Pons (tissue), 1 donor: ENCODE data around the gene DNAH14.
"Not testable (repeated sequence)": the region's sequence is repeated elsewhere in the genome, so short reads cannot be mapped to it uniquely, and the experiment has no call there.

Experiments used
- DNase-seq: peaks from one replicate; pipeline ENCODE4 v3.0.0-alpha.2; 2016; ENCODE audit warnings: low spot score

The DNAH14 gene

DNA sequence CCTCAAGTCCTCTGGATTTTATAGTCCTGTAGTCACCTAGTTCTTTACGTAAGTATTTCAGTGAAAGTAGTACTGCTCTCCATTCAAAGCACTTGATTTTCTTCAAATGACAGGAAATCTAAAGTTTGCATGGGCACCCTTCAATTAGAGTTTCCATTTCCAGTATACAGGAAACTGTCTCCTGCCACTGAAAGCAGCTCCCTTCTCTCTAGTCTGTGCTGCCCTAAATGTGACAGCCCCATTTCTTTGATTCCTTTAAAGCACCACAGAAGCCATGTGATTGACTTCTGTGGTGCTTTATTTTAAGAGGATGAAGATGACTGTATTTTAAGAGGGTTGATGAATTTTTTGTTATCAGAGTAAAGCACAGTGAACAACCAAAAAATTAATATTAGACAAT is 226.1 kb downstream of the DNAH14 start:
- no peak for DNase-seq

GRCh38 chr1:225156254-225156653 is 226.8 kb downstream of the DNAH14 start:
- DNase-seq, result no peak

DNA sequence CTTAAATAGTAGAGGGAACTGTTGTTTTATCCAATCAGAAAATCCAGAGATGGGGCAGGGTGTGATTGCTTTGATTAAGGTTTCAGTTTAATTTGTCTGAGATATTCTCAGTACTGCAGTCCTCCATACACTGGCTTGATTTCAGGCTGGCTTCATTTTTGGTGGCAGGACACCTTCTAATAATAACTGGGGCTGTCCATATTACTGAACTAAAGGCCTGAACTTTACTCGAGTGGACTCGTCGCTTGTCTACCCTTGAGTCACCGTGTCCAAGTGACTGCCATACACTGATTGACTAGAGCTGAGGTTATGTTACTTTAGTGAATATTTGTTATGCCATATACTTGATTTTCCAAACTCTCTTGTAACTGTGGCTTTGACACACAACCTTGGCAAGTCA is 228.8 kb downstream of the DNAH14 start:
- no peak for DNase-seq

- DNase-seq, result no peak
These were observed 230.3 kb downstream of the DNAH14 start for GRCh38 chr1:225159793-225160192.

GRCh38 chr1:225177409-225177808 is 247.9 kb downstream of the DNAH14 start:
- not testable (repeated sequence) for DNase-seq

GRCh38 chr1:225179686-225180085 is 250.2 kb downstream of the DNAH14 start:
- no peak for DNase-seq

DNA sequence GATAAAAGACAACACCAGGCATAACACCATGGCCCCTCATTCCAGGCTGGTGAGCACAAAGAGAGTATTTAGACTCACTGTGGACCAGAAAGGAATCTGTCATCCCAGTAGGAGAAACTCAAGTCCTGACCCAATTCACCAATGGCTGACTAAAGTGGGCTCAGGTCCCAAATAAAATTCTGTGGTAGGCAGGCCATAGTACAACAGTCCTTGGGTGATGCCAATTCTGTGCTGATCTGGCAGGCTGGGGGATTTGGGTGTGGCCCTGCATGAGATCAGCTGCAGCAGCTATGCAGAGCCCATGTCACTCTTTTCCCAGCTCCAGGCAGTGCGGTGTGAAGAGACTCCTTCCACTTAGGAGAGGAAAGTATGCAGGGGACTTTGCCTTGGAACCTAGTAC is 253.2 kb downstream of the DNAH14 start:
- DNase-seq, result no peak

DNA sequence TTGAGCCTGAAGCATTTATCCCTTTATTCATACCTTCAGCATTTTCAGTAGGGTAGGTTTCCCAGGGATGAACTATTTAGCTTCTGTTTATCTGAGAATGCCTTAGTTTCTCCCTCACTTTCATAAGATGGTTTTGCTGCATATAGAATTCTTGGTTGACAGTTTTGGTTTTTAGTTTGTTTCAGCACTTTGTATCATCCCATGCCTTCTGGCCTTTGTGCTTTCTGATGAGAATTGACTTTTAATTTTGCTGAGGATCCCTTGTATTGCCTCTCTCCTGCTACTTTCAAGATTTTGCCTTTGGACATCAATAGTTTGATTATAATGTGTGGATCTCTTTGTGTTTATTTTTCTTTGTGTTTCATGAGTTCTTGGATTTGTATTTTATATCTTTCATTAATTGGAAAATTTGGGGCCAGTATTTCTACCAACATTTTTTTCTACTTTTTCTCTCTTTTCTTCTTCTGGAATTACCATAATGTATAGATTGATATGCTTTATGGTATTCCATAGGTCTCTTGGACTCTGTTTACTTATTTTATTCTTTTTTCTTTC is 261.8 kb downstream of the DNAH14 start:
- DNase-seq, result no peak

GRCh38 chr1:225201447-225201846 is 272.0 kb downstream of the DNAH14 start:
- DNase-seq, result no peak

DNA sequence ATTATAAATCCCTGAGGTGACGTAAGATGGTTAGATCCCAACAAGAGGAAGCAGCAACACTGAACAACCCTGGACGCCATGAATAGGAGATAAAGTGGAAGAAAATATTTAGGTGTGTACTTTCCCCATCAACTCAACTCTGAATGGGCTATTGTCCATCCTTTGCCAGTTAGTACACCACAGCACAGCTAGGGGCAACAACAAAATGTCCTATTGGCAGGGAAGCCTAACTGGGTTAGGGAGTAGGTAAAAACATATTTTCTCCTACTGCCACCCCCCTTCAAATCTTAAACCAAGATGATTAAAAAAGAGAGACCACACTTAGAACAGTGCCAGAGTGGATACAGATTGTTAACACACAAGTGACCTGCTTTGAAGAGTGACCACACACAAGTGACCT is 278.3 kb downstream of the DNAH14 start:
- DNase-seq, result no peak

- no peak for DNase-seq
These were observed 279.7 kb downstream of the DNAH14 start for GRCh38 chr1:225209153-225209552.

DNA sequence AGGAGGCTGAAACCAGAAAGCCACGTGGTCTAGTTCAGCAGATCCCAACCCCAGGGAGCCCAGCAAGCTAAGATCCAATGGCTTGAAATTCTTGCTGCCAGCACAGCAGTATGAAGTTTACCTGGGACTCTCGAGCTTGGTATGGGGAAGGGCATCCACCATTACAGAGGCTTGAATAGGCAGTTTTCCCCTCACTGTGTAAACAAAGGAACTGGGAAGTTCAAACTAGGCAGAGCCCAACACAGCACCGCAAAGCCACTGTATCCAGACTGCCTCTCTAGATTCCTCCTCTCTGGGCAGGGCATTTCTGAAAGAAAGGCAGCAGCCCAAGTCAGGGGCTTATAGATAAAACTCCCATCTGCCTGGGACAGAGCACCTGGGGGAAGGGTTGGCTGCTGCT is 280.7 kb downstream of the DNAH14 start:
- not testable (repeated sequence) for DNase-seq

DNA sequence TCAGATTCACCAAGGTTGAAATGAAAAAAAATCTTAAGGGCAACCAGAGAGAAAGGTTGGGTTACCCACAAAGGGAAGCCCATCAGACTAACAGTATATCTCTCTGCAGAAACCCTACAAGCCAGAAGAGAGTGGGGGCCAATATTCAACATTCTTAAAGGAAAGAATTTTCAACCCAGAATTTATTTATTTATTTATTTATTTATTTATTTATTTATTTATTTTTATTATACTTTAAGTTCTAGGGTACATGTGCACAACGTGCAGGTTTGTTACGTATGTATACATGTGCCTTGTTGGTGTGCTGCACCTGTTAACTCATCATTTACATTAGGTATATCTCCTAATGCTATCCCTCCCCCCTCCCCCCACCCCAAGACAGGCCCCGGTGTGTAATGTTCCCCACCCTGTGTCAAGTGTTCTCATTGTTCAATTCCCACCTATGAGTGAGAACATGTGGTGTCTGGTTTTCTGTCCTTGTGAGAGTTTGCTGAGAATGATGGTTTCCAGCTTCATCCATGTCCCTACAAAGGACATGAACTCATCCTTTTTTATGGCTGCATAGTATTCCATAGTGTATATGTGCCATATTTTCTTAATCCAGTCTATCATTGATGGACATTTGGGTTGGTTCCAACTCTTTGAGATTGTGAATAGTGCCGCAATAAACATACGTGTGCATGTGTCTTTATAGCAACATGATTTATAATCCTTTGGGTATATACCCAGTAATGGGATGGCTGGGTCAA is 282.4 kb downstream of the DNAH14 start:
- not testable (repeated sequence) for DNase-seq

- DNase-seq, result no peak
These were observed 294.8 kb downstream of the DNAH14 start for GRCh38 chr1:225224287-225224686.

GRCh38 chr1:225225681-225226080 is 296.2 kb downstream of the DNAH14 start:
- no peak for DNase-seq

DNA sequence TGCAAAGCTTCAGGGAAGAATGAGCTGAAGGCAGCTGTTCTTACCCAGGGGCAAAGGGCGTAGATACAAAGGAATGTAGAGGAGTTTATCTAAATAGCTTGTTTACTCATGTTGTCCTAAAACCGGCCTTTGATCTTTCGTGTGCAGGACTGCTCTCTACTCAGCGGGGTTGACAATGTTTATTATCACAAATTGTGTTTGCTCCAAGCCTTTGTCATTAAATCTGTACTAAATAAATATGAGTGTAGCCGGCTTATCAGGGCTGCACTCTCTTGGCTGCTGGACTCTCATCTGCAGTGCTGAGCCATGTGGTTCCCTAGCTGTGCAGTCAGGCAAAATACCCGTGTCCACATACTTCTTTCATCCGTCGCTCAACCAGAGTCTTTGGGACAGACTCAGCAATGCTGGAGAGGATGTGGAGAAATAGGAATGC is 299.4 kb downstream of the DNAH14 start:
- no peak for DNase-seq

GRCh38 chr1:225229429-225229828 is 300.0 kb downstream of the DNAH14 start:
- not testable (repeated sequence) for DNase-seq

GRCh38 chr1:225230483-225230882 is 301.0 kb downstream of the DNAH14 start:
- no peak for DNase-seq

DNA sequence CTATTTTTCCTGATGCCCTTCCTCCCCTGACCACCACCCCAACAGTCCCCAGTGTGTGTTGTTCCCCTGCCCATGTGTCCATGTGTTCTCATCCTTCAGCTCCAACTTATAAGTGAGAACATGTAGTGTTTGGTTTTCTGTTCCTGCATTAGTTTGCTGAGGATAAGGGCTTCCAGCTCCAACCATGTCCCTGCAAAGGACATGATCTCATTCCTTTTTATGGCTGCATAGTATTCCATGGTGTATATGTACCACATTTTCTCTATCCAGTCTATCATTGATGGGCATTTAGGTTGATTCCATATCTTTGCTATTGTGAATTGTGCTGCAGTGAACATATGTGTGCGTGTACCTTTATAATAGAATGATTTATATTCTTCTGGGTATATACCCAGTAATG is 303.5 kb downstream of the DNAH14 start:
- not testable (repeated sequence) for DNase-seq

- DNase-seq, result no peak
These were observed 313.1 kb downstream of the DNAH14 start for GRCh38 chr1:225242611-225243010.

DNA sequence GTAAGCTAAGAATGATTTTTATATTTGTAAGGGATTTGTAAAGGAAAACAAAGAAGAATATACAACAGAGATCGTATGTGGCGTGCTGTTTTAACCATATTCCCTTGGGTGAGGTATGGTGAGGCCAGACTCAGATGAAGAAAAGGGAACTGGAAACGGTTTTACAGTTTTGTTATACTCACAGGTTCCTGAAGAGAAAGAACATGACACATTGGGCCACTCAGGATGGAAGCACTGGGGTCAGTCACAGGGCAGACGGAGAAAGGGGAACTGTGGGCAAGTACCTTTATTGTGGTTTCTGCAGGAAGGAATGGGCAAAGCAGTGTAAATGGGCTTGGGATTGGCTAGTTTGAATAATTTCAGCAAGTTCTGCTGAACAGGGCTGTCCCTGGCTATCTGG is 321.0 kb downstream of the DNAH14 start:
- no peak for DNase-seq

GRCh38 chr1:225253173-225253572 is 323.7 kb downstream of the DNAH14 start:
- DNase-seq, result no peak

DNA sequence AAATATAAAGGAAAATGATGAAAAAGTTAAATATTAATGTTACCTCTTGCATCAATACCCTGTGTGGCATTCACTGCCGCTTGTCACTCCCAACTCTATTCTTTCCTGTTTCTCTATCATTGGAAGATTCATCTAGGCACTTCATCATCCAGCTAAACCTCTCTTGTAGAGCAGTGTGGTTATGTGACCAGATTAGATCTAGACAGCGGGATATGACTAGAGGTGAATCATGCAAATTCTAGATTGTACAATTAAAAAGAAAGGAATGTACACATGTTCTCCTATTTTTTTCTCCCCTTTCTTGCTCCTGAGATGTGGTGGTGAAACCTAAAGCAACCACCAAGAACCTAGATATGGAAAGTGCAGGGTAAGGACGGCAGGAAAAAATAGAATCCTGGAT is 324.3 kb downstream of the DNAH14 start:
- DNase-seq, result no peak

- DNase-seq, result no peak
These were observed 325.2 kb downstream of the DNAH14 start for GRCh38 chr1:225254676-225255075.
